SKM-1 treated with dmso at 0.1 percent for 144 hours (cell line): ENCODE results near the gene PLCB3.

Source experiments
- DNase-seq: peaks from one replicate; lab custom pipeline; 2025; ENCODE audit not compliant: unreplicated experiment; lab: John Stamatoyannopoulos, UW

Gene PLCB3

GRCh38 chr11:64251016-64251752 is at the start of gene PLCB3:
Gene PLCB3 (plus strand): TSS chr11:64251530. CDS start chr11:64251650, 120 bp downstream.
- DNase-seq = peak; percentile 32

GRCh38 chr11:64201543-64201942 is 49.8 kb upstream of the PLCB3 start:
- DNase-seq = no peak

- no peak for DNase-seq
These were observed 48.3 kb upstream of the PLCB3 start for GRCh38 chr11:64202992-64203391.

- DNase-seq = no peak
These were observed 47.8 kb upstream of the PLCB3 start for GRCh38 chr11:64203421-64204079.

- no peak for DNase-seq
These were observed 47.3 kb upstream of the PLCB3 start for GRCh38 chr11:64204080-64204440.

- DNase-seq = peak; percentile 43
These were observed 46.8 kb upstream of the PLCB3 start for GRCh38 chr11:64204464-64204989.

- DNase-seq = peak; percentile 72
These were observed 44.7 kb upstream of the PLCB3 start, which contains the start of gene FERMT3 for GRCh38 chr11:64206457-64207255. Gene FERMT3 (plus strand): TSS chr11:64206721. CDS start chr11:64207365, 644 bp downstream.

- peak; percentile 84 for DNase-seq
These were observed 43.9 kb upstream of the PLCB3 start for GRCh38 chr11:64207256-64208085.

- no peak for DNase-seq
These were observed 43.1 kb upstream of the PLCB3 start for GRCh38 chr11:64208086-64208795.

- no peak for DNase-seq
These were observed 42.4 kb upstream of the PLCB3 start for GRCh38 chr11:64208796-64209562.

GRCh38 chr11:64209563-64209843 is 41.8 kb upstream of the PLCB3 start:
- no peak for DNase-seq

GRCh38 chr11:64210301-64211020 is 40.9 kb upstream of the PLCB3 start:
- no peak for DNase-seq

- no peak for DNase-seq
These were observed 40.0 kb upstream of the PLCB3 start for GRCh38 chr11:64211181-64211872.

- DNase-seq = no peak
These were observed 34.5 kb upstream of the PLCB3 start for GRCh38 chr11:64216879-64217278.

- no peak for DNase-seq
These were observed 32.5 kb upstream of the PLCB3 start for GRCh38 chr11:64218628-64219353.

- no peak for DNase-seq
These were observed 32.0 kb upstream of the PLCB3 start for GRCh38 chr11:64219354-64219684.

- DNase-seq = no peak
These were observed 31.6 kb upstream of the PLCB3 start for GRCh38 chr11:64219755-64220154.

GRCh38 chr11:64220271-64220670 is 31.1 kb upstream of the PLCB3 start:
- DNase-seq = no peak
